Choroid plexus epithelial cell (primary cell): ENCODE measurements around the gene XPO4.

ENCODE experiments used
- DNase-seq: peaks from one replicate; pipeline ENCODE4 v3.0.0-alpha.2; 2010; ENCODE audit warnings: low read depth
- H3K4me3 ChIP-seq: 2 replicates; pipeline ENCODE4 v1.5.1; 2011; ENCODE audit warnings: low read depth, mild to moderate bottlenecking, control low read depth, low read length, moderate library complexity
- CTCF ChIP-seq: conservative IDR thresholded peaks from 2 replicates; pipeline ENCODE4 v1.5.1; 2011; ENCODE audit warnings: low read depth, mild to moderate bottlenecking, control low read depth, inconsistent platforms, low read length, moderate library complexity

Gene XPO4

GRCh38 chr13:20822406-20822805 is 80.1 kb downstream of the XPO4 start:
- H3K4me3 ChIP-seq: no peak overlapping the region
- TF ChIP-seq CTCF: no peak
- DNase-seq: no peak

- no peak for DNase-seq
- TF ChIP-seq CTCF: no peak
- no peak overlapping the region for H3K4me3 ChIP-seq
Measured at GRCh38 chr13:20819715-20820114, 82.8 kb downstream of the XPO4 start.

GRCh38 chr13:20815464-20815863 is 87.1 kb downstream of the XPO4 start:
- H3K4me3 ChIP-seq: no peak overlapping the region
- TF ChIP-seq CTCF: no peak
- no peak for DNase-seq

- TF ChIP-seq CTCF: no peak
- peak; percentile 97 for DNase-seq
- peak overlapping the region; percentile 22 for H3K4me3 ChIP-seq
Measured at GRCh38 chr13:20814224-20814910, 88.2 kb downstream of the XPO4 start.

- no peak overlapping the region for H3K4me3 ChIP-seq
- TF ChIP-seq CTCF: no peak
- no peak for DNase-seq
Measured at GRCh38 chr13:20812890-20813289, 89.7 kb downstream of the XPO4 start.

- no peak for TF ChIP-seq CTCF
- no peak overlapping the region for H3K4me3 ChIP-seq
- DNase-seq: no peak
Measured at GRCh38 chr13:20810808-20811207, 91.7 kb downstream of the XPO4 start.

- no peak overlapping the region for H3K4me3 ChIP-seq
- no peak for TF ChIP-seq CTCF
- DNase-seq: no peak
Measured at GRCh38 chr13:20808874-20809273, 93.7 kb downstream of the XPO4 start.
